Measurements from ENCODE around the gene ZBTB42.

The ZBTB42 gene

GRCh38 chr14:104794099-104794498 is 6.8 kb upstream of the ZBTB42 start:
- no peak for TF ChIP-seq CTCF (IDR thresholded peaks at IDR 0.05)
- intact Hi-C loops (cut with DNase I; ENCODE audit: low total_unique reads), result no loop called here
- Histone ChIP-seq H3K4me3 (peak overlapping the region; percentile 68 to 90), H3K4me1 (peaks cover 0 to 80% (median 47%) of the 10 kb centered on the region in 4 donors), H3K27ac (peak overlapping the region; percentile 58 to 75), H3K27me3 (no peaks in the 10 kb centered on the region), H3K9me3 (no peaks in the 10 kb centered on the region), H3K36me3 (peaks cover 12 to 37% (median 24%) of the 10 kb centered on the region in 3 donors)
- DNase-seq, result no peak

GRCh38 chr14:104794631-104794992 is 6.3 kb upstream of the ZBTB42 start:
- Histone ChIP-seq H3K36me3 (peaks cover 12 to 32% (median 22%) of the 10 kb centered on the region in 3 donors), H3K27me3 (no peaks in the 10 kb centered on the region), H3K4me1 (peaks cover 0 to 77% (median 49%) of the 10 kb centered on the region in 4 donors), H3K27ac (peak overlapping the region; percentile 58 to 75), H3K4me3 (peak overlapping the region; percentile 68 to 90), H3K9me3 (no peaks in the 10 kb centered on the region)
- intact Hi-C loops (cut with DNase I; ENCODE audit: low total_unique reads), result no loop called here
- no peak for DNase-seq
- no peak for TF ChIP-seq CTCF (IDR thresholded peaks at IDR 0.05)

GRCh38 chr14:104794993-104795780 is 5.7 kb upstream of the ZBTB42 start, which contains the start of gene AKT1:
TSS of gene AKT1 (minus strand) at chr14:104795748. CDS start at chr14:104792643, 3,105 bp downstream.
- TF ChIP-seq CTCF (IDR thresholded peaks at IDR 0.05), result no peak
- Histone ChIP-seq H3K27me3 (no peaks in the 10 kb centered on the region), H3K36me3 (peaks cover 6 to 26% (median 16%) of the 10 kb centered on the region in 3 donors), H3K9me3 (no peaks in the 10 kb centered on the region), H3K4me1 (peaks cover 0 to 77% (median 54%) of the 10 kb centered on the region in 4 donors), H3K27ac (peak within 1 kb of the TSS; percentile 83 to 100), H3K4me3 (peak within 1 kb of the TSS; percentile 68 to 90)
- DNase-seq, result no peak
- intact Hi-C loops (cut with DNase I; ENCODE audit: low total_unique reads), result no loop called here

- no peak for TF ChIP-seq CTCF (IDR thresholded peaks at IDR 0.05)
- no peaks in the 10 kb centered on the region for H3K27me3 ChIP-seq
- intact Hi-C loops (cut with DNase I; ENCODE audit: low total_unique reads), result no loop called here
- peak overlapping the region; percentile 60 to 90 for H3K4me3 ChIP-seq
- H3K36me3 ChIP-seq, result peaks cover 0 to 18% (median 8%) of the 10 kb centered on the region in 3 donors
- DNase-seq, result no peak
- peaks cover 0 to 72% (median 53%) of the 10 kb centered on the region in 4 donors for H3K4me1 ChIP-seq
- H3K9me3 ChIP-seq, result no peaks in the 10 kb centered on the region
- H3K27ac ChIP-seq, result peak overlapping the region; percentile 83 to 100
These were observed 4.9 kb upstream of the ZBTB42 start for GRCh38 chr14:104795781-104796686.

- peaks cover 5 to 72% (median 54%) of the 10 kb centered on the region in 4 donors for H3K4me1 ChIP-seq
These were observed 4.2 kb upstream of the ZBTB42 start for GRCh38 chr14:104796687-104797081.

More at GRCh38 chr14:104796687-104797081, 4.2 kb upstream of the ZBTB42 start:
- no peak for DNase-seq
- Histone ChIP-seq H3K9me3 (no peaks in the 10 kb centered on the region), H3K36me3 (peaks cover 0 to 11% (median 3%) of the 10 kb centered on the region in 3 donors), H3K4me3 (no peak overlapping the region), H3K27me3 (no peaks in the 10 kb centered on the region), H3K27ac (peak overlapping the region; percentile 83 to 100)
- TF ChIP-seq CTCF (IDR thresholded peaks at IDR 0.05), result no peak
- intact Hi-C loops (cut with DNase I; ENCODE audit: low total_unique reads), result no loop called here
